MM.1S (cell line): ENCODE results near the gene XRCC4.

Experiments used
- DNase-seq: peaks from one replicate; pipeline ENCODE4 v3.0.0-alpha.2; 2015
- H2AFZ ChIP-seq: fragments of 300-600 bp; sonication (generic); 2 replicates; pipeline ENCODE4 v1.6.0; 2016; ENCODE audit warnings: antibody characterized with exemption, low read length
- H3F3A ChIP-seq: fragments of 300-600 bp; sonication (generic); 2 replicates; pipeline ENCODE4 v1.6.1; 2016; ENCODE audit warnings: mild to moderate bottlenecking, antibody characterized with exemption, low read length, moderate library complexity, mixed read lengths; ENCODE audit not compliant: insufficient read depth
- H3K27ac ChIP-seq: fragments of 300-600 bp; sonication (generic); 2 replicates; pipeline ENCODE4 v1.5.1; 2016; ENCODE audit warnings: mild to moderate bottlenecking, low read length
- H3K27me3 ChIP-seq: fragments of 300-600 bp; sonication (generic); replicated peaks from 2 replicates; pipeline ENCODE4 v1.6.0; 2016; ENCODE audit warnings: low read length; ENCODE audit not compliant: insufficient read depth
- H3K36me3 ChIP-seq: fragments of 300-600 bp; sonication (generic); replicated peaks from 2 replicates; pipeline ENCODE4 v1.6.1; 2016; ENCODE audit warnings: mild to moderate bottlenecking, low read length, mixed read lengths; ENCODE audit not compliant: insufficient read depth
- H3K4me1 ChIP-seq: fragments of 300-600 bp; sonication (generic); 2 replicates; pipeline ENCODE4 v1.6.1; 2016; ENCODE audit warnings: low read length, mixed read lengths
- H3K4me2 ChIP-seq: fragments of 300-600 bp; sonication (generic); 2 replicates; pipeline ENCODE4 v1.6.0; 2016; ENCODE audit warnings: low read depth, low read length
- H3K4me3 ChIP-seq: fragments of 300-600 bp; sonication (generic); 2 replicates; pipeline ENCODE4 v1.5.1; 2016; ENCODE audit warnings: low read length, mixed read lengths
- H3K79me2 ChIP-seq: fragments of 300-600 bp; sonication (generic); 2 replicates; pipeline ENCODE4 v1.6.1; 2016; ENCODE audit warnings: mixed run types, low read length, mixed read lengths
- H3K9ac ChIP-seq: fragments of 300-600 bp; sonication (generic); 2 replicates; pipeline ENCODE4 v1.6.1; 2016; ENCODE audit warnings: low read length, mixed read lengths
- H3K9me2 ChIP-seq: fragments of 300-600 bp; sonication (generic); replicated peaks from 2 replicates; pipeline ENCODE4 v1.6.1; 2016; ENCODE audit warnings: mild to moderate bottlenecking, low read length, mixed read lengths; ENCODE audit not compliant: insufficient read depth
- H3K9me3 ChIP-seq: fragments of 300-600 bp; sonication (generic); replicated peaks from 2 replicates; pipeline ENCODE4 v1.6.1; 2016; ENCODE audit warnings: mild to moderate bottlenecking, low read length, mixed read lengths; ENCODE audit not compliant: insufficient read depth
- H4K20me1 ChIP-seq: fragments of 300-600 bp; sonication (generic); 2 replicates; pipeline ENCODE4 v1.6.1; 2016; ENCODE audit warnings: mild to moderate bottlenecking, low read length, moderate library complexity, mixed read lengths; ENCODE audit not compliant: insufficient read depth
- EZH2 ChIP-seq: fragments of 300-600 bp; sonication (generic); optimal IDR thresholded peaks from 2 replicates; pipeline ENCODE3; 2017; ENCODE audit warnings: low read depth, mild to moderate bottlenecking, antibody characterized with exemption, low read length, mixed read lengths
- EZH2phosphoT487 ChIP-seq: fragments of 300-600 bp; sonication (generic); IDR thresholded peaks from 2 replicates; pipeline ENCODE4 v1.6.1; 2018; ENCODE audit warnings: antibody characterized with exemption, low read length
- TF ChIP-seq, protein P1 (sequence below): fragments of 300-600 bp; sonication (generic); IDR thresholded peaks from 2 replicates; pipeline ENCODE4 v1.5.1; 2016; ENCODE audit warnings: antibody characterized with exemption, low read length, mixed read lengths

The XRCC4 gene

GRCh38 chr5:83069096-83069799, 8.1 kb upstream of the XRCC4 start:
- Histone ChIP-seq H3F3A (no peaks in the 10 kb centered on the region), H2AFZ (no peak overlapping the region), H4K20me1 (peaks cover 17% of the 10 kb centered on the region), H3K4me1 (no peaks in the 10 kb centered on the region), H3K27ac (no peak overlapping the region), H3K9me3 (no peaks in the 10 kb centered on the region), H3K9ac (no peak overlapping the region), H3K4me3 (no peak overlapping the region), H3K4me2 (no peak overlapping the region), H3K79me2 (peaks cover 99% of the 10 kb centered on the region), H3K36me3 (peaks cover 4% of the 10 kb centered on the region; the same call in 1 of the 2 replicates), H3K27me3 (no peaks in the 10 kb centered on the region), H3K9me2 (no peaks in the 10 kb centered on the region)
- TF ChIP-seq EZH2 (no peak), EZH2phosphoT487 (no peak)
- TF ChIP-seq, protein P1, sequence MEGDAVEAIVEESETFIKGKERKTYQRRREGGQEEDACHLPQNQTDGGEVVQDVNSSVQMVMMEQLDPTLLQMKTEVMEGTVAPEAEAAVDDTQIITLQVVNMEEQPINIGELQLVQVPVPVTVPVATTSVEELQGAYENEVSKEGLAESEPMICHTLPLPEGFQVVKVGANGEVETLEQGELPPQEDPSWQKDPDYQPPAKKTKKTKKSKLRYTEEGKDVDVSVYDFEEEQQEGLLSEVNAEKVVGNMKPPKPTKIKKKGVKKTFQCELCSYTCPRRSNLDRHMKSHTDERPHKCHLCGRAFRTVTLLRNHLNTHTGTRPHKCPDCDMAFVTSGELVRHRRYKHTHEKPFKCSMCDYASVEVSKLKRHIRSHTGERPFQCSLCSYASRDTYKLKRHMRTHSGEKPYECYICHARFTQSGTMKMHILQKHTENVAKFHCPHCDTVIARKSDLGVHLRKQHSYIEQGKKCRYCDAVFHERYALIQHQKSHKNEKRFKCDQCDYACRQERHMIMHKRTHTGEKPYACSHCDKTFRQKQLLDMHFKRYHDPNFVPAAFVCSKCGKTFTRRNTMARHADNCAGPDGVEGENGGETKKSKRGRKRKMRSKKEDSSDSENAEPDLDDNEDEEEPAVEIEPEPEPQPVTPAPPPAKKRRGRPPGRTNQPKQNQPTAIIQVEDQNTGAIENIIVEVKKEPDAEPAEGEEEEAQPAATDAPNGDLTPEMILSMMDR: no peak
- no peak for DNase-seq

GRCh38 chr5:83071286-83072051, 5.9 kb upstream of the XRCC4 start:
- Histone ChIP-seq H3K9ac (no peak overlapping the region), H3K27ac (no peak overlapping the region), H3F3A (no peaks in the 10 kb centered on the region), H3K79me2 (peaks cover 100% of the 10 kb centered on the region), H2AFZ (no peak overlapping the region), H3K36me3 (0 out of 2 replicates have a peak, but pooled peaks cover 4% of the 10 kb centered on the region), H4K20me1 (peaks cover 17% of the 10 kb centered on the region), H3K9me2 (no peaks in the 10 kb centered on the region), H3K27me3 (no peaks in the 10 kb centered on the region), H3K4me3 (no peak overlapping the region), H3K4me1 (peaks cover 4% of the 10 kb centered on the region; the same call in 1 of the 2 replicates), H3K4me2 (no peak overlapping the region), H3K9me3 (no peaks in the 10 kb centered on the region)
- DNase-seq: no peak
- TF ChIP-seq EZH2phosphoT487 (no peak), EZH2 (no peak)
- TF ChIP-seq, protein P1: no peak

GRCh38 chr5:83072966-83073365, 4.4 kb upstream of the XRCC4 start:
- Histone ChIP-seq H3K4me3 (no peak overlapping the region), H2AFZ (no peak overlapping the region), H3K36me3 (0 out of 2 replicates have a peak, but pooled peaks cover 4% of the 10 kb centered on the region), H3K27me3 (no peaks in the 10 kb centered on the region), H3K27ac (no peak overlapping the region), H3K9ac (no peak overlapping the region), H3K4me1 (peaks cover 4% of the 10 kb centered on the region; the same call in 1 of the 2 replicates), H3K9me2 (no peaks in the 10 kb centered on the region), H3K4me2 (no peak overlapping the region), H3K9me3 (no peaks in the 10 kb centered on the region), H4K20me1 (peaks cover 17% of the 10 kb centered on the region), H3F3A (peaks cover 9% of the 10 kb centered on the region; the same call in 1 of the 2 replicates), H3K79me2 (peaks cover 97% of the 10 kb centered on the region)
- no peak for DNase-seq
- no peak for TF ChIP-seq EZH2phosphoT487
- TF ChIP-seq EZH2: no peak
- TF ChIP-seq, protein P1: no peak
